Parathyroid adenoma (tissue), 2 donors: ENCODE measurements around the gene TDRD9.

Experiments
- H2AFZ ChIP-seq: fragments of 300-600 bp; sonication (generic); one replicate; pipeline ENCODE4 v1.7.0; 2017; ENCODE audit warnings: antibody characterized with exemption, mild to moderate bottlenecking
- H3K27ac ChIP-seq: fragments of 300-600 bp; sonication (generic); one replicate; pipeline ENCODE4 v1.7.0; 2017
- H3K27me3 ChIP-seq: fragments of 300-600 bp; sonication (generic); one replicate; pipeline ENCODE4 v1.7.0; 2017; ENCODE audit warnings: low read length; ENCODE audit not compliant: control insufficient read depth, insufficient read depth
- H3K36me3 ChIP-seq: fragments of 300-600 bp; sonication (generic); one replicate; pipeline ENCODE4 v1.7.0; 2017; ENCODE audit warnings: low read length; ENCODE audit not compliant: control insufficient read depth, insufficient read depth
- H3K4me1 ChIP-seq: fragments of 300-600 bp; sonication (generic); one replicate; pipeline ENCODE4 v1.7.0; 2017; ENCODE audit warnings: control low read depth
- H3K4me2 ChIP-seq: fragments of 300-600 bp; sonication (generic); one replicate; pipeline ENCODE4 v1.7.0; 2017; ENCODE audit warnings: low read length
- H3K4me3 ChIP-seq: fragments of 300-600 bp; sonication (generic); one replicate; pipeline ENCODE4 v1.7.0; 2017; ENCODE audit warnings: low read depth, low read length
- H3K79me2 ChIP-seq: fragments of 300-600 bp; sonication (generic); one replicate; pipeline ENCODE4 v1.7.0; 2017; ENCODE audit warnings: control low read depth
- H3K9ac ChIP-seq: fragments of 300-600 bp; sonication (generic); one replicate; pipeline ENCODE4 v1.7.0; 2017; ENCODE audit warnings: mild to moderate bottlenecking
- H3K9me3 ChIP-seq: fragments of 300-600 bp; sonication (generic); one replicate; pipeline ENCODE4 v1.7.0; 2017; ENCODE audit warnings: low read length; ENCODE audit not compliant: control insufficient read depth
- TF ChIP-seq, protein P1 (sequence below): fragments of 300-600 bp; sonication (generic); IDR thresholded peaks from one replicate; pipeline ENCODE4 v1.7.0; 2017; ENCODE audit warnings: antibody characterized with exemption, mild to moderate bottlenecking
- donor health status: primary hyperparathyroidism.

Gene TDRD9

DNA sequence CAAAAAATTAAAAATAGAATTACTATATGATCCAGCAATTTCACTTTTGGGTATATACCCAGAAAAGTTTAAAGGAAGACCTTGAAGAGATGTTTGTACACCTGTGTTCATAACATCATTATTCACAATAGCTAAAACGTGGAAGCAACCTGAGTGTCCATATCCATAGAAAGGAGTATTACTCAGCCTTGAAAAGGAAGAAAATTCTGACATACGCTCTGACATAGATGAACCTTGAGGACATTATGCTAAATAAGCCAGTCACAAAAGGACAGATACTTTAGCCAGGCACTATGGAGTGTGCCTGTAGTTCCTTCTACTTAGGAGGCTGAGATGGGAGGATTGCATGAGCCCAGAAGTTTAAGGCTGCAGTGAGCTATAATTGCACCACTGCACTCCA lies 20.2 kb downstream of the TDRD9 start:
- no peak overlapping the region for H2AFZ ChIP-seq

DNA sequence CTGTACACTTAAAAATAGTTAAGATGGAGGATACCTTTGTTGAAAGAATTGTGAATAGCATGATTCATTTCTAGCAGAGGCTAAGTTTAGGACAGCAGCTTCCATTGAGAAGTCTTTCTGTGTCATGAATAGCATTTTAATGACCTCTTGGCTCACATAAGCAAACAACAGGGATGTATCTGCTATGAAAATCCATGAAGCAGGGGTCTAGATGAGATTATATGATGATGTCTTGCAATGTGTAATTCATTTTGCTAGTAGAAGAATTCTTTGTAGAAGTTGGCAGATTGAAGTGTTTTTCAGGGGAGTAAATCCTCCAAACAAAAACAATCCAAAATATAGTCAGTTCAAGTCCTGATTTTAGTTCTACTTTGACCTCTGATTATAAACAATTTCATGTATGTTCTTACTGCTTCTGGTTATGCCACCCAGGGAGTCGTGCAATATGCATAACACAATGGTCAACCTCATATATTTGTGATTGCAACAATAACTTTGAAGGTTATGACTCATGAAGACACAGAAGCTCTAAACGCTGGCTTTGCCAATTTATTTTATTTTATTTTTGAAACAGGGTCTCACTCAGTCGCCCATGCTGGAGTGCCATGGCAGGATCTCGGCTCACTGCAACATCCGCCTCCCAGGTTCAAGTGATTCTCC lies 21.0 kb downstream of the TDRD9 start:
- H3K36me3 ChIP-seq, result no peaks in the 10 kb centered on the region
- H3K27me3 ChIP-seq, result no peaks in the 10 kb centered on the region
- no peak overlapping the region for H3K27ac ChIP-seq
- TF ChIP-seq, protein P1, sequence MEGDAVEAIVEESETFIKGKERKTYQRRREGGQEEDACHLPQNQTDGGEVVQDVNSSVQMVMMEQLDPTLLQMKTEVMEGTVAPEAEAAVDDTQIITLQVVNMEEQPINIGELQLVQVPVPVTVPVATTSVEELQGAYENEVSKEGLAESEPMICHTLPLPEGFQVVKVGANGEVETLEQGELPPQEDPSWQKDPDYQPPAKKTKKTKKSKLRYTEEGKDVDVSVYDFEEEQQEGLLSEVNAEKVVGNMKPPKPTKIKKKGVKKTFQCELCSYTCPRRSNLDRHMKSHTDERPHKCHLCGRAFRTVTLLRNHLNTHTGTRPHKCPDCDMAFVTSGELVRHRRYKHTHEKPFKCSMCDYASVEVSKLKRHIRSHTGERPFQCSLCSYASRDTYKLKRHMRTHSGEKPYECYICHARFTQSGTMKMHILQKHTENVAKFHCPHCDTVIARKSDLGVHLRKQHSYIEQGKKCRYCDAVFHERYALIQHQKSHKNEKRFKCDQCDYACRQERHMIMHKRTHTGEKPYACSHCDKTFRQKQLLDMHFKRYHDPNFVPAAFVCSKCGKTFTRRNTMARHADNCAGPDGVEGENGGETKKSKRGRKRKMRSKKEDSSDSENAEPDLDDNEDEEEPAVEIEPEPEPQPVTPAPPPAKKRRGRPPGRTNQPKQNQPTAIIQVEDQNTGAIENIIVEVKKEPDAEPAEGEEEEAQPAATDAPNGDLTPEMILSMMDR, result no peak
- H3K4me2 ChIP-seq, result no peak overlapping the region
- no peak overlapping the region for H3K9ac ChIP-seq
- peaks cover 3% of the 10 kb centered on the region for H3K4me1 ChIP-seq
- H2AFZ ChIP-seq, result no peak overlapping the region
- no peaks in the 10 kb centered on the region for H3K9me3 ChIP-seq
- H3K4me3 ChIP-seq, result no peak overlapping the region
- H3K79me2 ChIP-seq, result no peaks in the 10 kb centered on the region

More for the DNA sequence above, 20.2 kb downstream of the TDRD9 start:
- no peak overlapping the region for H3K9ac ChIP-seq
- H3K79me2 ChIP-seq, result no peaks in the 10 kb centered on the region
- H3K36me3 ChIP-seq, result no peaks in the 10 kb centered on the region
- H3K4me3 ChIP-seq, result no peak overlapping the region
- no peaks in the 10 kb centered on the region for H3K27me3 ChIP-seq
- H3K4me2 ChIP-seq, result no peak overlapping the region
- H3K4me1 ChIP-seq, result peaks cover 8% of the 10 kb centered on the region
- TF ChIP-seq, protein P1, result no peak
- H3K27ac ChIP-seq, result no peak overlapping the region
- H3K9me3 ChIP-seq, result no peaks in the 10 kb centered on the region

DNA sequence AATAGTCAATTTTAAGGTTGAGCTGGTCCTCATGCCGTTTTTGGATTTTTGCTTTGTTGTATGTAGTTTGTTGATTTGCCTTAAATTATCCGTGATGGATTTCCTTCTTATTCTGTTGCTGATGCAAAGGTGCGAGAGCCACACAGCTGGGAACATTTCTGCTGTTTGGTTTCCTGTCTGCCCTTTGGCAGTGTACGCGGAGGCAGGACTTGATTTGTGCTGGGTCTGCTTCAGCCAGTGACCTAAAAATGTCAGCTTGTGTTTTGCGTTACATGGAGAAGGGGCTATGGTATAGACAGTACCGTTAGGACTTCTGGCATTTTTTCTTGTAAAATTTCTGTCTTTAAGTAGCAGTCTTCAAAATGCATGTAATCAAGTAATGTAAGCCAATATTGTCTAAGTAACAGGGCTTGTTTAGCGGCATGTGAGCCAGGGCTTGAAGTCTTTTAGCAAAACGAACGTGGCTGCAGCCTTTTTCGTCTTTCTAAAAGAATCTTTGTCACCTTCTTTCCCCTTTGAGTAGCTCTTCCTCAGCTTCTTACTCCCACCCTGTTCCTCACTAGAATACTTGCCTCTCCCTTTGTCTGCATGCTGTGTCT lies 32.3 kb downstream of the TDRD9 start:
- Histone ChIP-seq H3K27me3 (no peaks in the 10 kb centered on the region), H3K4me1 (no peaks in the 10 kb centered on the region), H3K4me2 (no peak overlapping the region), H3K9ac (no peak overlapping the region), H3K4me3 (no peak overlapping the region), H2AFZ (no peak overlapping the region), H3K9me3 (no peaks in the 10 kb centered on the region), H3K36me3 (no peaks in the 10 kb centered on the region), H3K79me2 (no peaks in the 10 kb centered on the region), H3K27ac (no peak overlapping the region)
- TF ChIP-seq, protein P1, result no peak

DNA sequence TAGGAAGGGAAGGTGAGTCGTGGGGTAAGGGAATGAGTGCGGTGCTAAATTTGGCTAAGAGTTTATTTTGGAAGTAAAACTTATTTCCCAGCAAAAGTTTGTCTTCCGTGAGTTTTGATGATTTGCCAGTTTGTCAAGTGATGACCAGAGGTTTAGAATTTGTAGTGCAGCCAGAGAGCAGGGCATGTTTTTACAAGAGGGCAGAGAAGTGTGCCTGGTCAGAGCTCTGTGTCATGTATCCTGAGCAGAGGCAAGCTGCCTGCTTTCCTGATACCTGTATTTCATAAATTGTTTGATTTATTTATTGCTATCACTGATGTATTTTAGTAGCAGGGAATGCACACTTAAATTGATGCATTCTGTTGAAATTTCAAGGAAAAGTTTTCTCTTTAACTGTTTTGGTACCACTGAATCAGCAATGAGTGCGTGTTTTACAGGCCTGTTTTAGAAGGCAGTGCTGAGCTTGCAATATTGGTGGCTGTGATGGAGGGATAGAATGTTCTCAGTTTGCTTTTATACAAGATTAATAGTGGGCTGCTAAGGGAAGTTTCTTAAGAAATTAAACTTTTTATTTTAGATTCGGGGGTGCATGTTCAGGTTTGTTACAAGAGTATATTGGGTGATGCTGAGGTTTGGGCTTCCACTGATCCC lies 33.8 kb downstream of the TDRD9 start:
- TF ChIP-seq, protein P1, result no peak
- Histone ChIP-seq H3K27me3 (no peaks in the 10 kb centered on the region), H3K27ac (no peak overlapping the region), H3K79me2 (no peaks in the 10 kb centered on the region), H3K4me3 (peak overlapping the region; percentile 11), H2AFZ (no peak overlapping the region), H3K9ac (no peak overlapping the region), H3K36me3 (no peaks in the 10 kb centered on the region), H3K4me2 (peak overlapping the region; percentile 25), H3K9me3 (no peaks in the 10 kb centered on the region), H3K4me1 (no peaks in the 10 kb centered on the region)
